Epithelial cell of proximal tubule (primary cell): ENCODE measurements around the gene RADIL. TPM values are rescaled to one million over a fixed set of nuclear protein-coding genes. Genes with fewer than 3 reads are reported as not detected.
A peak's percentile ranks its signal among the peaks of the same experiment; 100 is the strongest.

Source experiments
- DNase-seq: peaks from one replicate; pipeline ENCODE4 v3.0.0-alpha.2; 2011; ENCODE audit warnings: low read depth
- H3K4me3 ChIP-seq: 2 replicates; pipeline ENCODE4 v1.5.1; 2011; ENCODE audit warnings: low read depth, mild to moderate bottlenecking, low read length
- total RNA-seq: library from RNA; depleted of rRNA; stranded (reverse); fragments of >200 nt; gene quantifications from 2 replicates; pipeline ENCODE4 v1.2.3, GENCODE V29; 2015
- TF ChIP-seq, protein P1 (sequence below): conservative IDR thresholded peaks from 2 replicates; pipeline ENCODE4 v1.5.1; 2012; ENCODE audit warnings: low read depth, mild to moderate bottlenecking, low read length

RADIL gene
- total RNA-seq, 1 donor from 2014 or later = 2.4 TPM

DNA sequence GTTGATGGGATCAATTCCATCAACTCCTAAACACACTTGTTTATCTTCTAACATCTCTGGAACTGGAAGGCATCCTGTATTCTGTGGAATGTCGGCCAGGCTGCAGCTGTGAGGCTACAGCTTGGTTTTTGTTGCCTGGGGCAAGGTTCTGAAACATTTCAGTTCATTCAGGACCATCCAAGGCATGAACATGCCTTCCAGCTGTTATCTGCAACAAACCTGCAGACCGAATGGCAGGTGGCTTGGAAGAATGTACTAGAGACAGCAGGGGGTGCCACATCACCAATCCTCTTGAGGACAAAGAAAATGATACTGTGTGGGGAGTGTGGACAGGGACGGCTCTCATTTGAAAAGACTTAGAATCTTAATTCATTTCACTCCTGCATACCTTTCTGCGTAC is 34.1 kb downstream of the RADIL start:
- DNase-seq = no peak
- TF ChIP-seq, protein P1, sequence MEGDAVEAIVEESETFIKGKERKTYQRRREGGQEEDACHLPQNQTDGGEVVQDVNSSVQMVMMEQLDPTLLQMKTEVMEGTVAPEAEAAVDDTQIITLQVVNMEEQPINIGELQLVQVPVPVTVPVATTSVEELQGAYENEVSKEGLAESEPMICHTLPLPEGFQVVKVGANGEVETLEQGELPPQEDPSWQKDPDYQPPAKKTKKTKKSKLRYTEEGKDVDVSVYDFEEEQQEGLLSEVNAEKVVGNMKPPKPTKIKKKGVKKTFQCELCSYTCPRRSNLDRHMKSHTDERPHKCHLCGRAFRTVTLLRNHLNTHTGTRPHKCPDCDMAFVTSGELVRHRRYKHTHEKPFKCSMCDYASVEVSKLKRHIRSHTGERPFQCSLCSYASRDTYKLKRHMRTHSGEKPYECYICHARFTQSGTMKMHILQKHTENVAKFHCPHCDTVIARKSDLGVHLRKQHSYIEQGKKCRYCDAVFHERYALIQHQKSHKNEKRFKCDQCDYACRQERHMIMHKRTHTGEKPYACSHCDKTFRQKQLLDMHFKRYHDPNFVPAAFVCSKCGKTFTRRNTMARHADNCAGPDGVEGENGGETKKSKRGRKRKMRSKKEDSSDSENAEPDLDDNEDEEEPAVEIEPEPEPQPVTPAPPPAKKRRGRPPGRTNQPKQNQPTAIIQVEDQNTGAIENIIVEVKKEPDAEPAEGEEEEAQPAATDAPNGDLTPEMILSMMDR = peak; percentile 61
- no peak overlapping the region for H3K4me3 ChIP-seq

DNA sequence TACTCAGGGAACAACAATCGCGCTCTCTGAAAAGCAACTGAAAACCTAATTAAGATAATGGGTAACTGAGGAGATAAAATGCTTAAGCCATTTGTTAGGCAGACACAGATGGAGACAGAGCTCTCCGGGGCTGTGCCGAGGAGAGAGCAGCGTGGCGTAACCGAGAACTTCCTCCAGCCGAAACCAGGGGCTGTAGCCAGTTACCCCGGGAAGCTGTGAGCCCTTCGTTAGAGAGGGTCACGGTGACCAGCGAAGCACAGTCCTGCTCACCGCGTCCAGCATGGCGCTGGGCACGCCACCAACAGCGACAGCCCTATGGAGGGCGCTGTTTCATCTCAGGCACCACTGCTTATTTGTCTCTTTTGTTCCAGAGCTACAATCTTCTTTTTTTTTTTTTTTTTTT is 37.8 kb downstream of the RADIL start:
- H3K4me3 ChIP-seq = peak overlapping the region; percentile 34
- no peak for DNase-seq
- TF ChIP-seq, protein P1 = peak; percentile 53

DNA sequence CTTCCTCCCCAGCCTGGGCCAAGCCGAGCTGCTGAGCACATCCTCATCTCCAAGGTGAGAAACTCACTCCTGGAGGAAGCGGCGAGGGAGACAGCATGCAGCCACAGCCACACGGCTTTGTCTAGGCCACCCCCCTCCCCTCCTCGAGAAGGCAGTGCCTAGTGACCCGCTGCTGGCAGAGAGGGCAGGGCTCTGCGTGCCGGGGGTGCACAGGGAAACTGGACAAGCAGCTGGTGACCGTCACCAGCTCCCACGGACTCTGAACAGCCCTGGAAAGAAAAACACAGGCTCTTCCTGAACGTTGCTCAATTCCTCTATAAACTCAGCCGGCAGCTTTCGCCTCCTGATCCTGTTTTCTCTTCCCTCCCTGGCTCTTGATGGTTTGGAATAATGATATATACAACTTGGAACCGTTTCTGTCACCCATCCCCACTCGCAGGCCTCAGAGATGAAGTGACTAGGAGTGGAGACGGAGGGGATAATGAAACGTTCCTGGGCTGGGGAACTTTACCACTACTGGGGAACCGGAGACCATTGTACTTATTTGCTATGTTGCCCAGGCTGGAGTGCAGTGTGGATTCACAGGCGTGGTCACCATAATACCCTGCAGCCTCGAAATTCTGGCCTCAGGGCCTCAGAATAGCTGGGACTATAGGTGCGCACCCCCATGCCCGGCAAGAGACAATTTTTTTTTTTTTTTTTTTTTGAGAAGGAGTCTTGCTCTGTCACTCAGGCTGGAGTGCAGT is 41.0 kb downstream of the RADIL start:
- TF ChIP-seq, protein P1 = no peak
- no peak for DNase-seq
- H3K4me3 ChIP-seq = no peak overlapping the region

DNA sequence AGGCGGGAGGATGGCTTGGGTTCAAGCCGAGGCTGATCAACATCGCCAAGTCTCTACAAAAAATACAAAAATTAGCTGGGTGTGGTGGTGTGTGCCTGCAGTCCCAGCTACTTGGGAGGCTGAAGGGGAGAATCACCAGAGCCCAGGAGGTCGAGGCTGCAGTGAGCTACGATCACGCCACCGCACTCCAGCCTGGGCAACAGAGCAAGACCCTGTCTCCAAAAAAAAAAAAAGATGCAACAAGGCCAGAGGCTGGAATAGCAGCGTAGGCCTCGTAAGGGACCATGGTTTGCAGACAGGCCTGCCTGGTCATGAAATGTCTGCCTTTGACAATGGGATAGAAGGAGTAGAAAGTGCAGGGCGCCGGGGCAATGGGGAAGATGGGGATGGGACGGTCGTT is 41.7 kb downstream of the RADIL start:
- H3K4me3 ChIP-seq = no peak overlapping the region
- no peak for DNase-seq
- TF ChIP-seq, protein P1 = no peak

DNA sequence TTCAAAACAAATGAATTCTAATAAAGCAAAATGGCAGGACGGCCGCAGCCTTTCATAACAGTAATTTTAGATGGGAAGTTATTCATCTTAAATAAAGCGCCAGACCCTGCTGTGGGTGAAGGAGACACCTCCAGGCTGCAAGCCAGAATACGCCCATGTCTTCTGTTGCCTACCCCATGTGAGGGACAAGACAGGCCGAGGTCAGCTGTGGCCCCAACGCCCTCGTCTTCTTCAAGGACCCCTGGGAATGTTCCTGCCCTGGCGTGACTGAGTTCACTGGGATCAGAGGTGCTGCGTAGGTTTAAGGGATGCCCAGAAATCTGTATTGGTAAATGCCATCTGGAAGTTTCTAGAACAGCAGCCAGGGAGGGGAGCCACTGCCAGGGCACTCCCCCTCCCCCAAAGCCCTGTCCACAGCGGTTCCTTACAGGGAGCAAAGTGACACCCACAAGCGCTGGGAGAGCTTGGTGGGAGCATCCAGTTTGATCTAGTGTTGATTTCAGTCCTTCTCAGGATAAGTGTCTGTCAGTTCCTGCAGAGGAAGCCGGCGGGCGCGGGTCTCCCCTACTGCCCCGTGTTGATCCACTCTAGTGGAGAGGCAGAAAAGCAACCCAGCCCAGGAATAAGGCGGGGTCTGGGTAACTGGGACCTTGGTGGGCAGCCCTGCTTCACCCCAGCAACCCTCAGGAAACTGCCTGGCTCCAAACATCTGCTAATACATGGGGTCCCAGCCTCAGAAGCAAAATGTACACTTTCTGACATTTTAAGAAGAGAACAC is 42.3 kb downstream of the RADIL start:
- TF ChIP-seq, protein P1 = no peak
- DNase-seq = no peak
- no peak overlapping the region for H3K4me3 ChIP-seq

DNA sequence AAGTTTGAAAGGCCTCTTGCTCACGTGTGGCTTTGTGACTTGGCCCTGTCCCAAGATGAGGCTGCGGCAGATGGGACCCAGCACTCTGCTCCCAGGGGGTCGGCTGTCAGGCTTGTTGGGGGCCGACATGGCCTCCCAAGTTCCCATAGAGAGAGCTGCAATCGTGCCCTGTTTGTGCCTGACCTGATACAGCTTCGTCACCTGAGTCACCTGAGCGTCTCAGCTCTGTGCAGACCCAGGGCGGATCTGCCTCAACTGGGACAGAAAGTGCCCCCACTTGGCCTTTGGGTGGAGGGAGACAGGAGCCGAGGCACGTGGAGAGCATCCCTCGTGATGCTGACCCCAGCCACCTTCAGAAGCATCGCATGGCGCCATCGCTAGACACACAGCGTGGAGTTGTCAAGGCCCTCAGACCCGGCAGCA is 43.4 kb downstream of the RADIL start:
- DNase-seq = no peak
- no peak overlapping the region for H3K4me3 ChIP-seq
- TF ChIP-seq, protein P1 = no peak
